GM12892 (cell line): ENCODE results near the gene EIF4G1.

ENCODE experiments used
- POLR2A ChIP-seq: IDR thresholded peaks from 2 replicates; pipeline ENCODE4 v1.6.1; 2011; ENCODE audit warnings: low read depth, low read length, control low read depth
- POLR2AphosphoS5 ChIP-seq: IDR thresholded peaks from 2 replicates; pipeline ENCODE4 v1.6.1; 2011; ENCODE audit warnings: low read depth, low read length, control low read depth

DNA sequence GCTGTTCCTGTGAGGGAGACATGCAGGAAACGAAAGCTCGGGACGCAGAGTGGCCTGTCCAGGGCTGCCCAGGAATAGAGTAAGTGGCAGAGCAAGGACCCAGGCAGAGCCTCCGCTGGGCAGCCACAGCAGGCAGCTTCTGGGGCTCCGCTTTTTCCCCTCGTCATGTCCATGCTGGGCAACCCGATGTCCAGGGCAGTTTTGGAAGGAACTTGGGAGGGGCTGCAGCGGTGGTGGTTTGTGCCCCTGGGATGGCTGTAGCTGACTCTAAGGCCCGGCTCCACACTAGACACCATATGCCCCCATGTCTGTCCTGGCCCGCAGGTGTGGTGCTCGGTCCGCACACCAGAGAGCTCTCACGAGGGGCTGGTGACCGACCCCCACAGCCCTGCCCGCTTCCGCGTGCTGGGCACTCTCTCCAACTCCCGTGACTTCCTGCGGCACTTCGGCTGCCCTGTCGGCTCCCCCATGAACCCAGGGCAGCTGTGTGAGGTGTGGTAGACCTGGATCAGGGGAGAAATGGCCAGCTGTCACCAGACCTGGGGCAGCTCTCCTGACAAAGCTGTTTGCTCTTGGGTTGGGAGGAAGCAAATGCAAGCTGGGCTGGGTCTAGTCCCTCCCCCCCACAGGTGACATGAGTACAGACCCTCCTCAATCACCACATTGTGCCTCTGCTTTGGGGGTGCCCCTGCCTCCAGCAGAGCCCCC is 22.5 kb upstream of the EIF4G1 start:
- TF ChIP-seq POLR2A (no peak), POLR2AphosphoS5 (no peak)
